ENCODE results near the gene CCM2.

CCM2 gene

DNA sequence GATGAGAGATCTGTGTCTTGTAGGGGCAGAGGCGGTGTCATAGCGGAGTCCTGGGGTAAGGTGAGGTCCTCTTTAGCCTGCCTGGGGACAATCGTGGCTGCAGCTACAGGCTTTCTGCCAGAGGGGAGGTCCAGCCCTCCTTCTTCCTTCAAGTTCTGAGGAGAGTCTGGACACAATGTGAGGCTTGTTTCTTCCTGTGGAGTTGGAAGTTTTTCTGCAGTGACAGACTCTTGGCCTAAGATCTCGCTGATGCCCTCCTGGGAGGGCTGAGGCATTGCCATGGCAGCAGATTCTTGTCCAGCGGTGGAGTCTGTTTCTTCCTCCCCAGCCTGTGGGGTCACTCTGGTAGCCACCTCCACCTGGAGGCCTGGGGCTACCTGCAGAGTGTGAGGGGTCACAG is 84.3 kb downstream of the CCM2 start:
- in situ Hi-C loops (cut with MboI; ENCODE audit: low pct_unique_long_range_greater_than_20kb, low sequenced_read_pairs, unreplicated experiment), result no loop called here
- no peak for DNase-seq (ENCODE audit: low spot score)
- TF ChIP-seq, protein P1, sequence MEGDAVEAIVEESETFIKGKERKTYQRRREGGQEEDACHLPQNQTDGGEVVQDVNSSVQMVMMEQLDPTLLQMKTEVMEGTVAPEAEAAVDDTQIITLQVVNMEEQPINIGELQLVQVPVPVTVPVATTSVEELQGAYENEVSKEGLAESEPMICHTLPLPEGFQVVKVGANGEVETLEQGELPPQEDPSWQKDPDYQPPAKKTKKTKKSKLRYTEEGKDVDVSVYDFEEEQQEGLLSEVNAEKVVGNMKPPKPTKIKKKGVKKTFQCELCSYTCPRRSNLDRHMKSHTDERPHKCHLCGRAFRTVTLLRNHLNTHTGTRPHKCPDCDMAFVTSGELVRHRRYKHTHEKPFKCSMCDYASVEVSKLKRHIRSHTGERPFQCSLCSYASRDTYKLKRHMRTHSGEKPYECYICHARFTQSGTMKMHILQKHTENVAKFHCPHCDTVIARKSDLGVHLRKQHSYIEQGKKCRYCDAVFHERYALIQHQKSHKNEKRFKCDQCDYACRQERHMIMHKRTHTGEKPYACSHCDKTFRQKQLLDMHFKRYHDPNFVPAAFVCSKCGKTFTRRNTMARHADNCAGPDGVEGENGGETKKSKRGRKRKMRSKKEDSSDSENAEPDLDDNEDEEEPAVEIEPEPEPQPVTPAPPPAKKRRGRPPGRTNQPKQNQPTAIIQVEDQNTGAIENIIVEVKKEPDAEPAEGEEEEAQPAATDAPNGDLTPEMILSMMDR (IDR thresholded peaks at IDR 0.05; ENCODE audit: extremely low read depth, insufficient read depth, missing control alignments), result no peak

DNA sequence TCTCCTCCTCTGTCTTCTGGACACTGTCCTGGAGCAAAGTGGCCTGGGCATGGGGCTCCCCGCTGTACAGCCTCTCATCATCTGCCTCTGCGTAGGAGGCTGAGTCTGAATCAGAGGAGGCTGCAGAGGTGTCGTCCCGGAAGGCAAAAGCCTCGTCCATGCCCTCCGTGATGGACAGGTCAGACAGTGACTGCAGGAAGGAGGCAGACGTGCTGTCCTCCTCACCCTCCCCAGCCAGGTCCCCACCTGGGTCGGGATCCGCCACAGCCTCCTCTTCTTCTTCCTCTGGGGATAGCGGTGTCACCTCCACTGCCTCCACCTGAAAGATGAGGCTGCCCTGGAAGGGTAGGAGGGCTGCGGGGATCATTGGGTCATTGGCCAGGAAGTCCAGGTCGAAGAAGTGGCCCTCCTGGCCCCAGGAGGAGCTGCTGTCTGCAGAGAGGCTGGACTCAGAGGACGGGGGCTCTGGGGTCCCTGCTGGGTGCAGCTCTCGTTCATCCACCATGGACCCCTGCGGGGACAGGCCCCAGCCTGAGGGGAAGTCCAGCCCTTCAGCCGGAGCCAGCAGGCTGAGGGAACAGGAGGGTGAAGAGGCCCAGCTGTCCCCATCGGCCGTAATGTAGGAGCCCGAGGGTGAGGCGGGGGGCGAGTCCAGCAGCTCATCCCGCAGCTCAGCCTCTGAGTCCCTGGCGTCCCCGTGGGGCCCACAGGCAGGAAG is 85.1 kb downstream of the CCM2 start:
- in situ Hi-C loops (cut with MboI; ENCODE audit: low pct_unique_long_range_greater_than_20kb, low sequenced_read_pairs, unreplicated experiment), result no loop called here
- no peak for DNase-seq (ENCODE audit: low spot score)
- TF ChIP-seq, protein P1 (IDR thresholded peaks at IDR 0.05; ENCODE audit: extremely low read depth, insufficient read depth, missing control alignments), result no peak

DNA sequence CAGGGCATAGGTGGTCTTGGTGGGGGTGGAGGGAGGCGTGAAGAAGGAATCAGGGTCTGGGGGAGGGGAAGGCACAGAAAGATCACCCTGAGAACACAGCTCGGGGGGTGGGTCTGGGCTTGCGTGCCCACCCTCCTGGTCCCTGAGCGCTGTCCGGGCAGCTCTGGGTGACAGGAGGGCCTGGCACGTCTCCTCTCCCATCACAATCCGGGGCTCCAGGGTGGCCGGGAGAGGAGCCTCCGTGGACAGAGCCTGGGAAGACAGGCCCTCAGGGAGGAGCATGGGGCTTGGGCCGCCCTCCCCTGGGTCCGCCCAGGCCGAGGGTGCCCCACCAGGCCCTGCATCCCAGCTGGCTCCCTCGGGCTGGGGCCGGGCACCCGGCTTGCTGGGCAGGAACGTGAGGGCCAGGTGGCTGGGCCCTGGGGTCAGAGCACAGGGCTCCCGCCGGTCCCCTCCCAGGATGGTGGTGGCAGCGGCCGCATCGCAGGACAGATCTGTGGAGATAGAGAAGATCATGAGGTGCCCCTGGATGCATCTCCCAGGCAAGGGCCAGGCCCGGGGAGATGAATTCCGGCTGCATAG is 85.7 kb downstream of the CCM2 start:
- no peak for DNase-seq (ENCODE audit: low spot score)
- in situ Hi-C loops (cut with MboI; ENCODE audit: low pct_unique_long_range_greater_than_20kb, low sequenced_read_pairs, unreplicated experiment), result no loop called here
- TF ChIP-seq, protein P1 (IDR thresholded peaks at IDR 0.05; ENCODE audit: extremely low read depth, insufficient read depth, missing control alignments), result no peak

DNA sequence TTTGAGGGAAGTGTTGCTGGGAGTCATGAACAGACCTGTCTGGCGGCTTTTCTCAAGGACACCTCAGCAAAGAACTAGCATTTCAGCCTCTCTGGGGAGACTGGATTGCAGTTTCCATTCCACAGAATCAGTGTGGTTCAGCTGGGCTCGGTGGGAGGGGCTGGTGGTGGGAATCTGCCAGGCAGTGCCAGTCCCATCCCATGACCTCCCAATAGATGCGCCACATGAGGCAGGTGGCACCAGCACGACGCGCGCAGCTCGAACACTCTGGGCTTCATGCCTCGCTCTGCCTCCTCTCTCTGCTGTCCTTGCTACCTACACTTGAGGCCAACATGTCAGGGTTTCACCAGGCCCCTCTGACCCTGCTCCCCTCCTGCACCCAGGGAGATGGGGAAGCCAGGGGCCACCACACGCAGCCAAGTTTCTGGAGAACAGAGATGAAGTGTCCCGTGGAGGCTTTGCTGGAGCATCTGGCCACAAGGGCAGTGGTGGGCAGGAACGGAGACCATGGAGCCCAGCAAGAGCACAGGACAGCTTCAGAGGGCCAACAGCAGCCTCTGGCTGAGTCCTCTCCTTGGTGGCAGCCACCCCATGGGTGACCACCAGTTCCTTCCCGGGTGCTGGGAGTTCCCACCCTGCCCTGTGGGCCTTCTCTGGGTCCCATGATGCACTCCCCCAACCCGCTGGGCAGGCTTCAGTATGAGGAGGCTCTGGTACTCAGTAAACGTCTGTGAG is 86.5 kb downstream of the CCM2 start:
- DNase-seq (ENCODE audit: low spot score), result no peak
- in situ Hi-C loops (cut with MboI; ENCODE audit: low pct_unique_long_range_greater_than_20kb, low sequenced_read_pairs, unreplicated experiment), result no loop called here
- TF ChIP-seq, protein P1 (IDR thresholded peaks at IDR 0.05; ENCODE audit: extremely low read depth, insufficient read depth, missing control alignments), result no peak

DNA sequence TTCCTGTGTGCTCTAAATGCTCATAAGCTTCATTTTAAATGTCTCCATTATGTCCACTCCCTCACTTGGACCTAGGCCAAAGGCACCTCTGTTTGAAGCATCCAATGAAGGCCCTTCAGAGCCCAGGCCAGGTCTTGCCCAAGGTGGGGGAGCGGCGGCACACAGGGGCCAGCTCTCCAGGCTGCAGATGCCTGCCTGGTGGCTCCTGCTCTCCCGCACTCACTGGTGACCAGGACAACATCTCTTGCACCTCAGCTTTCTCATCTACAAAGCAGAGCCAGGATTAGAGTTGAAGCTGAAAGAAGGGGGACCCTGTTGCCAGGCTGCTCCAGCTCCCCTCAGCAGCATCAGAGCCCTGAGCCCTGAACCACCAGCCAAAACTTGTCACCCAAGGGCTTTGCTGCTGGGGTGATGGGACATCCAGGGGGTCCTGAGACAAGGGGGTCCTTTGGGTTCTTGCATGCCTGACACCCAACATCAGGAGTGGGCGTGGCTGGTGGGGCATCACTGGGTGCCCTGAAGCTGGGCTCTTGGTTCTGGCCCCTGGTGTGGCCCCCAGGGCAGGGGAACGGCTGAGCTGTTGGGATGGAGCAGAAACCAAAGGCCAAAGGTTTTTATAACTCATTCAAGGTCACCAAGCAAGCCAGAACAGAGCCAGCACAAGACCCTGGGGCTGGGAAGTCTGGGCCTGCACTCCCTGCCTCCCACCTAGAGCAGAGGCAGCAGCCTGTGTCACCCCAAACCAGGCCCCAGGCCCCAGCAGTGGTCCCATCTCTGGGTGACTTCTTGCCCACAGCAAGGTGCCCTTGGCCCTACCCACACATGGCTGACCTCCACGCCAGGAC is 87.5 kb downstream of the CCM2 start:
- no peak for DNase-seq (ENCODE audit: low spot score)
- in situ Hi-C loops (cut with MboI; ENCODE audit: low pct_unique_long_range_greater_than_20kb, low sequenced_read_pairs, unreplicated experiment), result no loop called here
- TF ChIP-seq, protein P1 (IDR thresholded peaks at IDR 0.05; ENCODE audit: extremely low read depth, insufficient read depth, missing control alignments), result no peak

DNA sequence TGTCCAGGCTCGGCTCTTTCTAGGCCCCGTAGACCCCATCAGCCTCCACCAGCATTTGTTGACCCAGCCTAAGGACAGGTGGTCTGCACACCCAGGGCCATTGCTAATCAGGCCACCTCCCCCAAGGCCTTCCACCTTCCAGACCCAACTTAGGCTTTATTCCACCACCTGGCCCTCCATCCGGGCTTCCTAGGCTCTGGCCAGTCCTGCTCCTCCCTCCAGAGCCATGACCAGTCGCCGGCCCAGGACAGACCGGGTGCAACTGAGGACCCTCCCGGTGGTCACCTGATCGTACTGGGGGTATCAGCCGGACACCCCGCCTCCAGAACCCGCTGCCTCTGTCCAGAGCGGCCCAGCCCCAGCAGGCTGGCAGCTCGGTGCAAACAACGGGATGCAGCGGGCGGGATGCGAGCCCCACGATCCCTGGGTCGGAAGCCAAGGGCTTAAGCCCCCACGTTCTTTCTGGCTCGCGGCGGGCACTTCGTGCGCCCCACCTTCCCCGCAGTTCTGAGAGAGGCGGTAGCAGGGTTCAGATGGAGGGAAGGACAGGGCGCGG is 88.2 kb downstream of the CCM2 start:
- TF ChIP-seq, protein P1 (IDR thresholded peaks at IDR 0.05; ENCODE audit: extremely low read depth, insufficient read depth, missing control alignments), result no peak
- in situ Hi-C loops (cut with MboI; ENCODE audit: low pct_unique_long_range_greater_than_20kb, low sequenced_read_pairs, unreplicated experiment), result no loop called here
- DNase-seq (ENCODE audit: low spot score), result no peak

Data from GM13977 (cell line).